Kasumi-1 (cell line): ENCODE data around the gene NKX6-1.

ENCODE experiments used
- DNase-seq, 2 experiments: peaks; one replicate each; lab custom pipeline; 2025; lab: John Stamatoyannopoulos, UW

The NKX6-1 gene

DNA sequence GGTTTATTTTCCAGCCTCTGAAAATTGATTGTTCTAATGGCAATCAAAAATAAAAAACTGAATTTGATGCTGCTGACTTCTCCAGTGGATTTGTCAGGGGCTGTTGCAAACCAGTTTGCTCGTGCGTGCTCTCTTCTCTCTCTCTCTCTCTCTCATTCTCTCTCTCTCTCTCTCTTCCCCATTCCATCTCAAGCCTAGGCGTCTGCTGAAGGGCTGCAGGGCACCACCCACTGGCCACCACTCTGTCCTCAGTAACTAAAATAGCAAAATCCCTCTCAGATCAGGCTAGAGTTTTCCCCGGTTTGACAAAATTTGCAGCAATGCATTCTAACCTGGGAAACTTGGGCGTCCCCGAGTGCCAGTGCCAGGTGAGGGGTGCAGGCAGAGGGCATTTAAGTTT is 19.4 kb downstream of the NKX6-1 start:
- DNase-seq, result no peak

DNA sequence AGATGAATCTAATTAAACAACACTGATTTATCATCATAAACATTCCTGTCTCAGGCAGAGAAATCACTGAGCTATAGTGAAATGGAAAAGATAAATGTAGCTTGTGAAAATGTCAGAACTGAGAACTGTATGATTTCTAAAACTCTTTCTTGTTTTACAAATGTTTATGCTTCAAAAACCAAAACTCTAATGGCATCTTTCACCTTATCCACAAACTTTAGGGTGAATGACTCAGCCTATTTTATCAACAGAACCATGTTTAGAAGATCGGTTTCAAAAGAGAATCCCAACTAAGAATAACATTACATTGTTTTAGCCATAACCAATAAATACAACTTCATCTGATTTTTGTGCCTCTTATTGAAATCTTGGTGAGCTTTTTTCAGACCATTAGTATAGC is 21.4 kb downstream of the NKX6-1 start:
- no peak for DNase-seq

DNA sequence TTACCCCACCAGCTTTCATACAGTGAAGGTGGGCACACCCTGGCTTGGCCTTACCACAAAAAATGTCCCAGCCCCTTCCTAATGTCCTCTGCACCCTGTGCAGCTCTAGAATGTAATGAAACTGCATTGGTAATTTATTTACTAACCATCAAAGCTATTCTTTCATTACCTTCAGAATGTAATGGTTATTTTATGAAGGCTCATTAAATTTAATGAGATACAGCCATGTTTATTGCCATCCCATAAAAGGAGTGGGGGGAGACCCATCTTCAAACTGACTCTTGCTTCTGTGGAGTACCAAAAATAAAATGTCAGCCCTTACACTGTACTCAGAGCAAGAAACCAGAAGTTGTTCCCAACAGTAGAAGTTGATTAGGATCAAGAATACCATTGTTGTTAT is 25.0 kb downstream of the NKX6-1 start:
- no peak for DNase-seq

DNA sequence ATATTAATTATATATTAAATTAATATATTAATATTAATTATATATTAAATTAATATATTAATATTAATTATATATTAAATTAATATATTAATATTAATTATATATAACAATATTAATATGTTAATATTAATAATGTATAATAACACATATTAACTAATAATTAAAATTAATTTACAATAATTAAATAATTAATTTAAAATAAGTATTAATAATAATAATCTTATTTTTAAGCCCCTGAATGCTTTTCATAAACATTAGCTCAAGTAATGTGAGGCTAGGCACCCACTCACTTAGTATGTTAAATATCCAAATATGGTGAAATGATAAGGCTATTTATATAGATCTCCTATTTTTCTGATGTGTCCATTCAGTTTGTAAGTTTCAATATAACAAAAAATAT is 26.9 kb downstream of the NKX6-1 start:
- no peak for DNase-seq

DNA sequence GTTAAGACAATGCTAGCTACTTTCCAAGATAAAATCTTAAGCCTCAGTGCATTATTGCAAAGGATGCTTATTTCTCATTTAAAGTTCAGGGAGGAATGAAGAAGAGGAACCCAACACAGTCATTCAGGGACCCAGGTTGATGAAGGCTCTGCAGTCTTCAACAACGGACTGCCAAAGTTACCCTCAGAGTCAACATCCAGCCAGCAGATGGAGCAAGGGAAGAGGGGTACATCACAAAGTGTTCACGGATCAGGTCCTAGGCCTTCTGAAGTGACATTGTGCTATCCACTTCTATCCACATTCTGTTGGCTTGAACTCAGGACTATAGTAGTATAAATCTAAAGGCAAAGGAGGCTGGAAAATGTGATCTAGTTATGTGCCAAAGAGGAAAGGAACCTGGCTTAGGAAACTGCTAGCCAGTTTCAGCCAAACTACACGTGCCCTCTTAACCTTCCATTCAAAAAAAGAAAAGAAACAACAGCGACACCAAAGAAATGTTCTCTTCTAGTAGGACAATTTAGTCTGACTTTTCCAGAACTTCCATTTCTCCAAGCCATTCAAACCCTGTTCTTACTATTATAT is 28.8 kb downstream of the NKX6-1 start:
- DNase-seq, result peak; percentile 7 to 16

DNA sequence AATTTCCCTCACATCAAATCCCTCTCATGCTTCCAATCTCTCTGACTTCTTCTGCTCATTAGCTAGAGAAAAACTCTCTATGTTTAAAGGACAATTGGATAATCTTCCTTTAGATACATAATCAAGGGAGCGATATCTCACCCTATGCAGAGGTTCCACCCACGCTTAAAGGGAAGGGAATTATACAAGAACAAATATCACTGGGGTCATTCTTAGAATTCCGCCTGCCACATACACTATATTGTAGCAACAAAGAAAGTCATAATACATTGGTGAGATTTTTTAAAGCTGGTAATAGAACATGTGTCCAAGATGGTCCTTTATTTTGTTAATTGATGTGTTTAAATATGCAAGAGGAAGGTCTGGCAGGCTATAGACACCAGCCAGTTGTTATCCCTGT is 31.5 kb downstream of the NKX6-1 start:
- no peak for DNase-seq

DNA sequence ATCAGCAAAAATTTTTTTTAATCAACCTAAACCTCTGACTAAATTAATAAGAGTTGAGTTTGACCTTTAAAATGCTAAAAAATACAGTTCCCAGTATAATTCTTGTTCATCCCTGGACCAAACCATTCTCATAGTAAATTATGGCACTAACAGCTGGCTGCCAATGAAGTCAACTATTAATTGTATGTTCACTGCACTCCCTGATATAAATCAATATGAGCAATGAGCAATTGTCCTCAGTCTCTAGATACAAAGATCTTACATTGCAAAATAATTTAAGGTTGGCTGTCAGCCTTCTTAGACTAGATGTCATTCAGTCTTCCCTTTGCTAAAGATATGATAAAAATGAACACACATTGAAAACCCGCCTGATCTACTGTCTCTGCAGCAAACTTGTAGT is 39.3 kb downstream of the NKX6-1 start:
- DNase-seq, result no peak

DNA sequence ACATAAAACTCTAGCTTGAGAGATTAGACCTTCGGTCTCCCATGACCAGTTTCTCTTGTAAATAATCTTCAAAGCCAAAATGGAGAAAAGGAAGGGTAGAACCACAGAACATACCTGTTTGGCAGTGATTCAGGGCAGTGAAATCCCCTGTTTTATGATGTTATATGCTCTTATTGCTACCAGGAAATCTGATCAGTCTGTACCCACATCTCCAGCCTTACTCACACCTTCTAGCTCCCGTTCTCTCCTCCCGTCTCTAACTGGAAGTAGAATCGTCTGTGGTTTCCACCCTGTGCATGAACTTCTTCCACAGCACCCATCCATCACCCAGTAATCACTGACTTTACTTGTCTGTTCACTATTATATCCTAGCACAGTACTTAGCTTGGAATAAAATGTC is 42.9 kb downstream of the NKX6-1 start:
- no peak for DNase-seq

DNA sequence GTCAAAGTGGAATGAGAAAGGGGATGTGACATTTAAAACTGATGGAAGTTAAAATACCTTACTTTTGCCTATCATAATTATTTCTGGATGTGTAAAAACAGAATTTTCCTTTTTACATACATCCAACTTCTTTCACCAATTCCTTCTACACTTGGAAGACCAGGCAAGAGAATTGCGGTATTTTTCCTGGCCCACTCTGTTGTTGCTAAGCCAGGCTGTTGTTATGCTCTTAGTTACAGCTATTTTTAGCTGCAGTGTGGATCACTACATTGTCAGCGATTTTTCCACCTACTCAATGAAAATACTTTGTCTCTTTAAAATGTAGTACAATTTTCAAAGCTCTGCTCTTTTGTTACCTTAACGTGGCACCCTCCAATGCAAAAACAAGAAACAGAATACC is 43.4 kb downstream of the NKX6-1 start:
- no peak for DNase-seq

DNA sequence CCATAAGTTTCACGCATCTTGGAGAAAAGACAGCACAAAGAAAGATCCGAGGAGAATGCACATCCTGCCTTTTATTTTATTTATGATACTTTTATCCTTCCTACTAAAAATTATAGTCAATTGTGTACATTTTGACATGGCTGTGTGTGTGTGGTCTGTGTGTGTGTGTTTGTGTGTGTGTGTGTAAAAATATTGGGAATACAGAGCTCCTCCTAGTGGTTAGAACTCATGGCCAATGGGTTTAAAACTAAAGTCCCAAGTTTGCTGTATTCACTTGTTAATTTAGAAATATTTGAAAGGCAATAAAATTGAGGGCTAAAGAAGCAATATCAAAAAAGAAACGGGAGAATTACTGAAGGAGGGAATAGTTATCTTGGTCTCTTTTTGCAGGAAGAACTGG is 47.5 kb downstream of the NKX6-1 start:
- peak; percentile 32 to 50 for DNase-seq

DNA sequence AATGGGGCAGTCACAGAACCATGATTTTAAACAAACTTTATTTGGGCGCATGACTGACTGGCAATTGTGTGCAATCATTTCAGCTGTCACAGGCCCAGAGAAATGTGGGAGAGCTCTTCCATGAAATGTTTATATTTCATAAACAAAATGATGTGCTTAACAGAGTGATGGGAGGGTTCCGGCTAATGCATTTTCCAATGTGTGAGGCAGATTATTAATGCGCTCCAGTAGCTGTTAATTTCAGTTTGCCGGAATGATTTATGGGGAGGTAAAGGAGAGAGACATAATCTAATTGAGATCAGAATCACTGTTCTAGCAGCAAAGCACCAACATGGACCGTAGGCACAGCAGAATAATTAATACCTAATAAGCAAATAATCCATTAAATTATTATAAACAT is 55.6 kb downstream of the NKX6-1 start:
- DNase-seq, result no peak

DNA sequence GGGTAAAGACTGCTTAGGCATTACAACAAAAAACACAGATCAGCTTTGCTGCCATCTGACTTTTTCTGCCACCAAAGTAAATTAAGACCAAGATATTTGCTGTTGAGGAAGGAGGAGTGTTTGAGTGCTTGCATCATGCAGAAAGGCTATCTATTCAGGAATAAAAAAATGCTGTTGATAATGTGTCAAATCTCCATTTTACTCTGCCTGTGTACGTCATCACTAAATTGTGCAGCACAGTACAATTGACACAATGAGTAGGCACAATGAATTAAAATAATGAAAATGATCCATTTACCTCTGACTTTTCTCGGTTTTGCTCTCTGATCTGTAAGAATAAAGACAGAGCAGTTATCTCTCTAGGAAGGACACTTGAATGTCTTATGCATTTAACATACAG is 56.3 kb downstream of the NKX6-1 start:
- no peak for DNase-seq
